Stimulated activated memory B cell treated with anti-CD40 and anti-IgM and Interleukin-4, amounts not matched to agents 10 μg/mL and 1 μg/mL and 100 μg/mL, for 72 hours (primary cell): Measurements from ENCODE around the gene STIM1.
A peak's percentile ranks its signal among the peaks of the same experiment; 100 is the strongest.

Experiments
- ATAC-seq: fragments of 150-1000 bp; cut with Tn5 transposase; 2 replicates; pipeline ENCODE4 v1.10.0; 2021
- H3K27ac Mint-ChIP-seq: one replicate; pipeline ENCODE4 v1.8.0; 2022; ENCODE audit warnings: mild to moderate bottlenecking, mixed read lengths
- H3K27me3 Mint-ChIP-seq: one replicate; pipeline ENCODE4 v1.8.0; 2022; ENCODE audit warnings: mixed read lengths
- H3K36me3 Mint-ChIP-seq: one replicate; pipeline ENCODE4 v1.8.0; 2022; ENCODE audit warnings: mixed read lengths
- H3K4me1 Mint-ChIP-seq: one replicate; pipeline ENCODE4 v1.8.0; 2022; ENCODE audit warnings: mixed read lengths
- H3K4me3 Mint-ChIP-seq: one replicate; pipeline ENCODE4 v1.8.0; 2022; ENCODE audit warnings: mild to moderate bottlenecking, moderate library complexity, mixed read lengths
- H3K9me3 Mint-ChIP-seq: one replicate; pipeline ENCODE4 v1.8.0; 2022; ENCODE audit warnings: mixed read lengths

Gene STIM1

GRCh38 chr11:3953327-3953726 lies 97.9 kb downstream of the STIM1 start:
- no peak overlapping the region for H3K4me3 Mint-ChIP-seq
- no peaks in the 10 kb centered on the region for H3K36me3 Mint-ChIP-seq
- H3K9me3 Mint-ChIP-seq = no peaks in the 10 kb centered on the region
- no peaks in the 10 kb centered on the region for H3K27me3 Mint-ChIP-seq
- no peak for ATAC-seq
- peaks cover 74% of the 10 kb centered on the region for H3K4me1 Mint-ChIP-seq
- H3K27ac Mint-ChIP-seq = no peak overlapping the region

GRCh38 chr11:3954448-3955298 lies 99.2 kb downstream of the STIM1 start:
- Mint-ChIP-seq H3K4me3 (no peak overlapping the region), H3K4me1 (peaks cover 74% of the 10 kb centered on the region)
- ATAC-seq = no peak

GRCh38 chr11:3955299-3955665 lies 99.8 kb downstream of the STIM1 start:
- no peak for ATAC-seq
- H3K4me1 Mint-ChIP-seq = peaks cover 69% of the 10 kb centered on the region
- no peak overlapping the region for H3K27ac Mint-ChIP-seq
- H3K9me3 Mint-ChIP-seq = no peaks in the 10 kb centered on the region
- no peaks in the 10 kb centered on the region for H3K36me3 Mint-ChIP-seq
- no peaks in the 10 kb centered on the region for H3K27me3 Mint-ChIP-seq
- no peak overlapping the region for H3K4me3 Mint-ChIP-seq

More at GRCh38 chr11:3954448-3955298, 99.2 kb downstream of the STIM1 start:
- Mint-ChIP-seq H3K9me3 (no peaks in the 10 kb centered on the region), H3K27ac (peak overlapping the region; percentile 9), H3K36me3 (no peaks in the 10 kb centered on the region), H3K27me3 (no peaks in the 10 kb centered on the region)

GRCh38 chr11:3956038-3956437 lies 100.6 kb downstream of the STIM1 start:
- no peak for ATAC-seq
- H3K9me3 Mint-ChIP-seq = no peaks in the 10 kb centered on the region
- H3K4me1 Mint-ChIP-seq = peaks cover 61% of the 10 kb centered on the region
- H3K27me3 Mint-ChIP-seq = no peaks in the 10 kb centered on the region
- H3K27ac Mint-ChIP-seq = no peak overlapping the region
- no peak overlapping the region for H3K4me3 Mint-ChIP-seq
- no peaks in the 10 kb centered on the region for H3K36me3 Mint-ChIP-seq

DNA sequence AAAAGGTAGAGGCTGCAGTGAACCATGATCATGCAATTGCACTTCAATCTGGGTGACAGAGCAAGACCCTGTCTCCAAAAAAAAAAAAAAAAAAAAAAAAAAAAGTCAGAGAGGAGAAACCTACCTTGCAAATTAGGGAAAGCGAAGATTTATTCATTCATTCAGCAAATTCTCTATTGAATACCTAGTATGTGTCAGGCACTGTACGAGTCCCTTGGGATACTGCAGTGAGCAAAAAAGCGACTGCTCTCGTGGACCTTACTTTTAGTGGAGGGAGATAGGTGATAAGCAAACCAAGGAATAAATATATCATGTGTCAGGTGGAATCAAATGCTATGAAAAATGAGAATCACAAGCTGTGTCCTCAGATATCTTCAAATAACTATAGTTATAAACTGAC lies 101.3 kb downstream of the STIM1 start:
- Mint-ChIP-seq H3K27ac (no peak overlapping the region), H3K4me3 (no peak overlapping the region), H3K9me3 (no peaks in the 10 kb centered on the region), H3K27me3 (no peaks in the 10 kb centered on the region), H3K36me3 (no peaks in the 10 kb centered on the region), H3K4me1 (peaks cover 57% of the 10 kb centered on the region)
- no peak for ATAC-seq

GRCh38 chr11:3957437-3957836 lies 102.0 kb downstream of the STIM1 start:
- Mint-ChIP-seq H3K27me3 (no peaks in the 10 kb centered on the region), H3K36me3 (no peaks in the 10 kb centered on the region), H3K27ac (no peak overlapping the region), H3K9me3 (no peaks in the 10 kb centered on the region), H3K4me3 (no peak overlapping the region), H3K4me1 (peaks cover 59% of the 10 kb centered on the region)
- ATAC-seq = no peak

GRCh38 chr11:3958281-3958680 lies 102.8 kb downstream of the STIM1 start:
- no peak for ATAC-seq
- Mint-ChIP-seq H3K27ac (no peak overlapping the region), H3K27me3 (no peaks in the 10 kb centered on the region), H3K4me1 (peaks cover 58% of the 10 kb centered on the region), H3K9me3 (no peaks in the 10 kb centered on the region), H3K36me3 (no peaks in the 10 kb centered on the region), H3K4me3 (no peak overlapping the region)

DNA sequence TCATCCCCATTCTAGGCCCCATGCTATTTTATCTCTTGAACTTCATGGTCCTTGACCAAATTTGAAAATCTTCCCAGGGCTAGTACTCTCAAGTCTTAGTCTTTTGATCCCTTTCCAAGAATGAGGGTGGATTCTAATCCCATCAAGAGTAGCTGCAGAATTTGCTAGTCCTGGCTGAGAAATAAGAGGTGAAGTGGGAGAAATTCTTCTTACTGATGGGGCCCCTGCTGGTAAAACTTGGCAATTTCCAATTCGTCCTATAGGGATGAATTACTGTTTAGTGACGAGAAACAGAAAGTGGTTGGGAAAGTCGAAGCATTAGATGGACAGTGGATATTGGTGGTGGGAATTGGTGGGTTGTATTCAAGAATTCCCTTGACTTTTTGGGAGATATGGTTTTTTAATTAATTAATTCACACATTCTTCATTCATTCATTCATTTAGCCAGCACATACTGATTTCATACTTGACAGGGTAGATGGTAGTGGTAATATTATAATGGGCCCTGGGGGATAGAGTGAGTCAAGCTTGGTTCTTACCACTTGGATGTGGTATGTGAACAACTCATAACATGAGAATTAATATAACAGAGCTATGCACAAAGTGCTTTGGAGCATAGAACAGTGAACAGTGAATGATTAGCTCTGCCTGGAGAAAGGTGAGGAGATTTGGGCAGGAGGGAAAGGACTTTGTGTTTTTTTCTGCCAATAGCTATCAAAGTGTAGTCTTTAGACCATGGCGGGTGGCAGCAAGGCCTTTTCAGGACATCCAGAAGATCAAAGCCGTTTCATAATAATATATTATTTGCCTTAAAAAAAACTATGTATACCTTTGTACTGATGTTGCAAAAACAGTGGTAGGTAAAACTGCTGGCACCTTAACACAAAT lies 103.8 kb downstream of the STIM1 start:
- ATAC-seq = peak; percentile 74
- H3K9me3 Mint-ChIP-seq = no peaks in the 10 kb centered on the region
- H3K27ac Mint-ChIP-seq = no peak overlapping the region
- no peaks in the 10 kb centered on the region for H3K36me3 Mint-ChIP-seq
- H3K4me3 Mint-ChIP-seq = no peak overlapping the region
- peaks cover 59% of the 10 kb centered on the region for H3K4me1 Mint-ChIP-seq
- H3K27me3 Mint-ChIP-seq = no peaks in the 10 kb centered on the region

DNA sequence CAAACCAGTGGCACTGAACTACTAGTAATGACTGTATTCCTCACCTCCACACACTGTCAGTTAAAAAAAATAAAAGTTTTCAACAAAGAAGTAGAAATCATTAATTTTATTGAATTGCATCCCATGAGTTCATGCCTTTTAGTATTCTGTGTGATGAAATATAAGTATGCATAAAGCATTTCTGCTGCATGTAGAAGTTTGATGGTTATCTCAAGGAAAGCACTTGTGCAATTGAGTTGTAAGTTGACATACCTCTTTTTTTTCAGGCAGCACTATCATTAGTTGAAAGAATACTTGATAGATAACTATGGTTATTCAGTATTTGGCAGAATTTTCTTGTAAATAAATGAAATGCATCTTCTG lies 104.4 kb downstream of the STIM1 start:
- ATAC-seq = no peak
- H3K36me3 Mint-ChIP-seq = no peaks in the 10 kb centered on the region
- no peak overlapping the region for H3K4me3 Mint-ChIP-seq
- H3K4me1 Mint-ChIP-seq = peaks cover 53% of the 10 kb centered on the region
- H3K9me3 Mint-ChIP-seq = no peaks in the 10 kb centered on the region
- H3K27me3 Mint-ChIP-seq = no peaks in the 10 kb centered on the region
- H3K27ac Mint-ChIP-seq = no peak overlapping the region

GRCh38 chr11:3962406-3962840 lies 107.0 kb downstream of the STIM1 start:
- H3K27me3 Mint-ChIP-seq = no peaks in the 10 kb centered on the region
- no peak overlapping the region for H3K4me3 Mint-ChIP-seq
- no peaks in the 10 kb centered on the region for H3K9me3 Mint-ChIP-seq
- ATAC-seq = no peak
- H3K4me1 Mint-ChIP-seq = peaks cover 34% of the 10 kb centered on the region
- H3K27ac Mint-ChIP-seq = no peak overlapping the region
- H3K36me3 Mint-ChIP-seq = peaks cover 6% of the 10 kb centered on the region

GRCh38 chr11:3964056-3964455 lies 108.6 kb downstream of the STIM1 start:
- ATAC-seq = no peak
- peaks cover 20% of the 10 kb centered on the region for H3K36me3 Mint-ChIP-seq
- peaks cover 26% of the 10 kb centered on the region for H3K4me1 Mint-ChIP-seq
- H3K27ac Mint-ChIP-seq = no peak overlapping the region
- no peak overlapping the region for H3K4me3 Mint-ChIP-seq
- no peaks in the 10 kb centered on the region for H3K9me3 Mint-ChIP-seq
- no peaks in the 10 kb centered on the region for H3K27me3 Mint-ChIP-seq

GRCh38 chr11:3964935-3965604 lies 109.6 kb downstream of the STIM1 start:
- no peak for ATAC-seq
- Mint-ChIP-seq H3K4me3 (no peak overlapping the region), H3K4me1 (peaks cover 26% of the 10 kb centered on the region), H3K27ac (no peak overlapping the region), H3K9me3 (no peaks in the 10 kb centered on the region), H3K27me3 (no peaks in the 10 kb centered on the region), H3K36me3 (peaks cover 27% of the 10 kb centered on the region)

GRCh38 chr11:3967695-3968094 lies 112.2 kb downstream of the STIM1 start:
- no peak for ATAC-seq
- Mint-ChIP-seq H3K4me1 (peaks cover 19% of the 10 kb centered on the region), H3K9me3 (no peaks in the 10 kb centered on the region), H3K4me3 (no peak overlapping the region), H3K27ac (no peak overlapping the region), H3K36me3 (peaks cover 29% of the 10 kb centered on the region), H3K27me3 (no peaks in the 10 kb centered on the region)

GRCh38 chr11:3969200-3969599 lies 113.7 kb downstream of the STIM1 start:
- H3K36me3 Mint-ChIP-seq = peaks cover 36% of the 10 kb centered on the region
- no peaks in the 10 kb centered on the region for H3K27me3 Mint-ChIP-seq
- H3K4me1 Mint-ChIP-seq = peaks cover 7% of the 10 kb centered on the region
- H3K4me3 Mint-ChIP-seq = no peak overlapping the region
- H3K9me3 Mint-ChIP-seq = no peaks in the 10 kb centered on the region
- no peak overlapping the region for H3K27ac Mint-ChIP-seq
- ATAC-seq = no peak

- Mint-ChIP-seq H3K4me3 (no peak overlapping the region), H3K4me1 (peaks cover 7% of the 10 kb centered on the region), H3K9me3 (no peaks in the 10 kb centered on the region), H3K27ac (no peak overlapping the region), H3K36me3 (peaks cover 36% of the 10 kb centered on the region), H3K27me3 (no peaks in the 10 kb centered on the region)
- ATAC-seq = no peak
These were observed 114.1 kb downstream of the STIM1 start for GRCh38 chr11:3969613-3970012.
